Neuron (in vitro differentiated cells): ENCODE results near the gene HTT.
A peak's percentile ranks its signal among the peaks of the same experiment; 100 is the strongest.

ENCODE experiments used
- H2AFZ ChIP-seq: one replicate; pipeline ENCODE4 v1.6.1; 2013; ENCODE audit warnings: low read depth, mild to moderate bottlenecking, inconsistent platforms, low read length, moderate library complexity
- H3K27me3 ChIP-seq: one replicate; pipeline ENCODE4 v1.6.1; 2013; ENCODE audit warnings: low read length; ENCODE audit not compliant: insufficient read depth
- H3K36me3 ChIP-seq: one replicate; pipeline ENCODE4 v1.6.1; 2013; ENCODE audit warnings: low read length; ENCODE audit not compliant: insufficient read depth
- H3K4me1 ChIP-seq: one replicate; pipeline ENCODE4 v1.6.1; 2013; ENCODE audit warnings: low read length; ENCODE audit not compliant: insufficient read depth
- H3K4me3 ChIP-seq: 2 replicates; pipeline ENCODE4 v1.5.1; 2013; ENCODE audit warnings: mild to moderate bottlenecking, low read length, moderate library complexity
- H3K9me3 ChIP-seq: one replicate; pipeline ENCODE4 v1.6.1; 2013; ENCODE audit warnings: low read length

Gene HTT

GRCh38 chr4:3292571-3293400 lies 218.3 kb downstream of the HTT start, which contains the start of gene RGS12:
Gene RGS12, plus strand, starts transcription at chr4:3293021. Its CDS starts 23,150 bp downstream, at chr4:3316171.
- Histone ChIP-seq H3K4me1 (peaks cover 26% of the 10 kb centered on the region), H2AFZ (peak within 1 kb of the TSS; percentile 76), H3K4me3 (peak within 1 kb of the TSS; percentile 92), H3K36me3 (no peaks in the 10 kb centered on the region), H3K27me3 (no peaks in the 10 kb centered on the region), H3K9me3 (peaks cover 7% of the 10 kb centered on the region)
